ENCODE measurements around the gene CALN1.

The CALN1 gene

DNA sequence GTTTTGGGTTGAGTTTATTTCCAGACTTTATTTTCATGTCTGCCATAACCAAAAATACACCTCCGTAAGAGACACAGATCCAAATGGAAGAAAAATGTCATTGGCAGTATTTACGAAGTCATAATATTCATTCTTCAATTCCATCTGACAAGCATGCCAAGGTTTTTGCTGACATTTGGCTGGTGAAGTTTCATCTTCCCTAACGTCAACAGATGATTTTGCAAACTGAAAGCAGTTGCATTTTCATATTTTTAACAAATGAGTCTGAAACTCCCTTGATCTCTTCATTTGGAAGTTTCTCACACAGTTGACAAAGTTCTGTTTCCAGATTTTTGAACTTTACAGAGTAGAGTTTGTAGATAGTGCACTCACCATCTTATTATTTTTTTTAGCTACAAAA lies 114.5 kb downstream of the CALN1 start:
- no peak for DNase-seq (ENCODE audit: low read depth)
- TF ChIP-seq, protein P1, sequence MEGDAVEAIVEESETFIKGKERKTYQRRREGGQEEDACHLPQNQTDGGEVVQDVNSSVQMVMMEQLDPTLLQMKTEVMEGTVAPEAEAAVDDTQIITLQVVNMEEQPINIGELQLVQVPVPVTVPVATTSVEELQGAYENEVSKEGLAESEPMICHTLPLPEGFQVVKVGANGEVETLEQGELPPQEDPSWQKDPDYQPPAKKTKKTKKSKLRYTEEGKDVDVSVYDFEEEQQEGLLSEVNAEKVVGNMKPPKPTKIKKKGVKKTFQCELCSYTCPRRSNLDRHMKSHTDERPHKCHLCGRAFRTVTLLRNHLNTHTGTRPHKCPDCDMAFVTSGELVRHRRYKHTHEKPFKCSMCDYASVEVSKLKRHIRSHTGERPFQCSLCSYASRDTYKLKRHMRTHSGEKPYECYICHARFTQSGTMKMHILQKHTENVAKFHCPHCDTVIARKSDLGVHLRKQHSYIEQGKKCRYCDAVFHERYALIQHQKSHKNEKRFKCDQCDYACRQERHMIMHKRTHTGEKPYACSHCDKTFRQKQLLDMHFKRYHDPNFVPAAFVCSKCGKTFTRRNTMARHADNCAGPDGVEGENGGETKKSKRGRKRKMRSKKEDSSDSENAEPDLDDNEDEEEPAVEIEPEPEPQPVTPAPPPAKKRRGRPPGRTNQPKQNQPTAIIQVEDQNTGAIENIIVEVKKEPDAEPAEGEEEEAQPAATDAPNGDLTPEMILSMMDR (IDR thresholded peaks at IDR 0.05; ENCODE audit: low read length, missing control alignments): no peak

DNA sequence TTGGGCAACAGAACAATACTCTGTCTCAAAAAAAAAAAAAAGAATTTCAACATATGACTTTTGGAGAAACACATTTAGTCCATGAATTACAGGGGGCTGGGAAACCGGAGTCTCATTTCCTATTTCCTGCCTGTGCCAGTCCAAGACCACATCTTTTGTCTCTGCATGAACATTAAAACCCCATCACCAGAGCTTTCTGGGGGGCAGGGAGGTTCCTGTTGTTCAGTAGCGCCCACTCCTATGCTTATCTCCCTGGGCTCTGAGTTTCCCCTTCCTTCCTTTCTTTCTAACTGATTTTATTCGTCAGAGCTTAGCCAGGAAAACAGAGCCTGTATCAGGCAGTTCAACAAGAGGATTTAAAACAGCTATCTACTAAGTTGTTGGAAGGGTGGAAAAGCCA lies 119.3 kb downstream of the CALN1 start:
- no peak overlapping the region for H3K4me3 ChIP-seq (replicated peaks; ENCODE audit: low read depth, low read length)
- TF ChIP-seq, protein P1 (IDR thresholded peaks at IDR 0.05; ENCODE audit: low read length, missing control alignments): no peak
- DNase-seq (ENCODE audit: low read depth): no peak

More for the DNA sequence above, 114.5 kb downstream of the CALN1 start:
- H3K4me3 ChIP-seq (replicated peaks; ENCODE audit: low read depth, low read length): no peak overlapping the region

DNA sequence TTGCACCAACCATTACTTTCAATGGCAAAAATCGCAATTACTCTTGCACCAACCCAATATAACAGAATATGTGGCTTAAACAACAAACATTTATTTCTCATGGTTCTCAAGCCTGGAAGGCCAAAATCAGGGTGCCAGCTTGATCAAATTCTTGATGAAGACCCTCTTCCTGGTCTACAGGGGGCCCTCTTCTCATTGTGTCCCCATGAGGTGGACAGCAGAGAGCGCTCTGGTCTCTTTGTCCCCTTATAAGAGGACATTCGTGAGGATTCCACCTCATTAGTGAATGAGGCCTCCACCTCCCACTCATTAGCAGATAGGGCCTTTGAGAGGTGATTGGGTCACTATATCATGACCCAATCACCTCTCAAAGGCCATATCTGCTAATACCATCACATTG lies 120.0 kb downstream of the CALN1 start:
- DNase-seq (ENCODE audit: low read depth): no peak
- TF ChIP-seq, protein P1 (IDR thresholded peaks at IDR 0.05; ENCODE audit: low read length, missing control alignments): no peak
- H3K4me3 ChIP-seq (replicated peaks; ENCODE audit: low read depth, low read length): no peak overlapping the region

DNA sequence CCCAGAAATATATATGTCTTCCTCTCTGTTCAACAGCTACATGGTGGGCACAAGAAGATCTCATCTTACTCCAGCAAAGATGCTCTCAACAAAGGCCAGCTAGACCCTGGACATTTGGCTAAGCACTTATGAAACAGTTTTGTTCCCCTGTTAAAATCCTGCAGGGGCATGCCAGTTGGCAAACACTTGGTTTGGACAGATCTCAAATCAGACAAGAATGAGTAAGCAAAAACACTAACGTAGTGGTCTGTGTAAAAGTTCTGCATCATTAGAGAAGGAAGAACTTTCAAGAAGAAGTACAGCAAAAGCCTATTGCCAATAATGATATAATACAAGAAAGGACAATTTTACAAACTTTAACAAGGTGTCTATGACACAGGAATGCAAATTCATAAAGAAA lies 125.6 kb downstream of the CALN1 start:
- H3K4me3 ChIP-seq (replicated peaks; ENCODE audit: low read depth, low read length): no peak overlapping the region
- TF ChIP-seq, protein P1 (IDR thresholded peaks at IDR 0.05; ENCODE audit: low read length, missing control alignments): no peak
- no peak for DNase-seq (ENCODE audit: low read depth)

DNA sequence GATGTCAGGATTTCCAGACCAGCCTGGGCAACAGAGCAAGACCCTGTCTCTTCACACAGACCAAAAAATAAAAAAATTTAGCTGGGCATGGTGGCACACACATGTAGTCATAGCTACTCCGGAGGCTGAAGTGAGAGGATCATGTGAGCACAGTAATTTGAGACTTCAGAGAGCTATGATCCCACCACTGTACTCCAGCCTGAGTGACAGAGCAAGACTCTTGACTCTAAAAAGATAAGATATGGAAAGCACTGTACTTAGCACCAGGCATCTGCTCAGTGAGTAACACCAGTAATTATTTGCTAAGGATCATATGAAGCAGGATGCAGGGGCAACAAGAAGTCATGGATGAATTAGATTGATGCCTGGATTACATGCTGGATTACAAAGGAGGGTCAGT lies 128.8 kb downstream of the CALN1 start:
- no peak for DNase-seq (ENCODE audit: low read depth)
- no peak overlapping the region for H3K4me3 ChIP-seq (replicated peaks; ENCODE audit: low read depth, low read length)

DNA sequence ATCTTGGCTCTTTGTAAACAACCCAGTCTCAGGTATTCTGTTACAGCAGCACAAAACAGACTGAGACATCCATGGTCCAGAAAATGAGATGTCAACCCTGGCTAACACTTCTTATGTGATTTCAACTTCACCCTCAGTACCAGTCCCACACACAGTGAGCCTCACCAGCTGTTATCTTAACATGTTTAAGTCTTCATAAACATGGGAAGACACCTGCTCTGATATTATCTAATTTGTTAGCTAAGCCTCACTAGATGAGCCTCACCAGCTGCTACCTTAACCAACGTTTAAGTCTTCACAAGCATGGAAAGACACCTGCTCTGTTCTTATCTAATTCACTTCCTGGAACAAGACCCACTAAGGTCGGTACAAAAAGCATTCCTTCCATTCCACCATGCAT lies 130.8 kb downstream of the CALN1 start:
- no peak overlapping the region for H3K4me3 ChIP-seq (replicated peaks; ENCODE audit: low read depth, low read length)
- DNase-seq (ENCODE audit: low read depth): no peak
- TF ChIP-seq, protein P1 (IDR thresholded peaks at IDR 0.05; ENCODE audit: low read length, missing control alignments): no peak

More for the DNA sequence above, 128.8 kb downstream of the CALN1 start:
- TF ChIP-seq, protein P1 (IDR thresholded peaks at IDR 0.05; ENCODE audit: low read length, missing control alignments): no peak

DNA sequence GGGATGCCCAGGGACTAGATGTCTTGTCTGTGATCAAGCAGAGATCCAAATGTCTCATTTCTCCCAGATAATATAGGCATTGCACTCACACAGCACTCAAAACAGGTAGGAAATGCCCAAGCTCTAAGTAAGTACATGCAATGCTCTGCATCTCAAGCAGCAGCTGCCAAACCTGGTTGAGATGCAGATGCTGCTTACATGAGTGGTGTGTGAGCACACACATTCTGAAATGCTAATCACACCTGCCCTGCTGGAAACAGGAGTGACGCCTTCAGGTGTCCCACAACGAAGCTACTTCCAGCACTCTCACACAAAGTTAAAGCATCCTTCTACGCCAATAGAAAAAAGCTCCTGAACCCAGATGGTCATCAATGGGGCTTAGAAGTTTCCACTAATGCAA lies 132.9 kb downstream of the CALN1 start:
- H3K4me3 ChIP-seq (replicated peaks; ENCODE audit: low read depth, low read length): no peak overlapping the region
- TF ChIP-seq, protein P1 (IDR thresholded peaks at IDR 0.05; ENCODE audit: low read length, missing control alignments): no peak
- no peak for DNase-seq (ENCODE audit: low read depth)
